Measurements from ENCODE around the gene KRT81.

The KRT81 gene

GRCh38 chr12:52274521-52275120 is 16.7 kb downstream of the KRT81 start, which contains the start of gene KRT86:
TSS of gene KRT86 (plus strand) at chr12:52274645. CDS start at chr12:52301917, 27,272 bp downstream.
- Histone ChIP-seq H3K9ac (ENCODE audit: insufficient read length) (no peak within 1 kb of the TSS), H3K36me3 (ENCODE audit: insufficient read depth, low read length) (no peaks in the 10 kb centered on the region), H3K9me3 (ENCODE audit: low read depth, low read length) (no peaks in the 10 kb centered on the region), H3K4me3 (no peak within 1 kb of the TSS), H3K27ac (no peak within 1 kb of the TSS)
- DNase-seq (ENCODE audit: low read depth, low spot score) = no peak
- TF ChIP-seq FOXP2 (optimal IDR thresholded peaks at IDR 0.05; ENCODE audit: control extremely low read depth, extremely low read length, insufficient read depth) = no peak
- no peak for TF ChIP-seq EZH2 (IDR thresholded peaks at IDR 0.05)
- no peak for TF ChIP-seq POLR2AphosphoS5 (IDR thresholded peaks at IDR 0.05; ENCODE audit: borderline replicate concordance, low read depth, low read length)

- Histone ChIP-seq H3K9ac (ENCODE audit: insufficient read length) (no peak overlapping the region), H3K27ac (no peak overlapping the region), H3K4me3 (no peak overlapping the region), H3K9me3 (ENCODE audit: low read depth, low read length) (no peaks in the 10 kb centered on the region), H3K36me3 (ENCODE audit: insufficient read depth, low read length) (no peaks in the 10 kb centered on the region)
- DNase-seq (ENCODE audit: low read depth, low spot score) = no peak
- TF ChIP-seq FOXP2 (optimal IDR thresholded peaks at IDR 0.05; ENCODE audit: control extremely low read depth, extremely low read length, insufficient read depth) = no peak
- TF ChIP-seq POLR2AphosphoS5 (IDR thresholded peaks at IDR 0.05; ENCODE audit: borderline replicate concordance, low read depth, low read length) = no peak
- no peak for TF ChIP-seq EZH2 (IDR thresholded peaks at IDR 0.05)
These were observed 20.2 kb downstream of the KRT81 start for GRCh38 chr12:52271158-52271557.

GRCh38 chr12:52270541-52271070 is 20.7 kb downstream of the KRT81 start:
- no peak for DNase-seq (ENCODE audit: low read depth, low spot score)
- no peak overlapping the region for H3K9ac ChIP-seq (ENCODE audit: insufficient read length)
- no peaks in the 10 kb centered on the region for H3K36me3 ChIP-seq (ENCODE audit: insufficient read depth, low read length)
- no peak overlapping the region for H3K4me3 ChIP-seq
- H3K27ac ChIP-seq = no peak overlapping the region
- TF ChIP-seq FOXP2 (optimal IDR thresholded peaks at IDR 0.05; ENCODE audit: control extremely low read depth, extremely low read length, insufficient read depth) (no peak), POLR2AphosphoS5 (IDR thresholded peaks at IDR 0.05; ENCODE audit: borderline replicate concordance, low read depth, low read length) (no peak), EZH2 (IDR thresholded peaks at IDR 0.05) (no peak)
- H3K9me3 ChIP-seq (ENCODE audit: low read depth, low read length) = no peaks in the 10 kb centered on the region

- no peak overlapping the region for H3K27ac ChIP-seq
- TF ChIP-seq POLR2AphosphoS5 (IDR thresholded peaks at IDR 0.05; ENCODE audit: borderline replicate concordance, low read depth, low read length) (no peak), EZH2 (IDR thresholded peaks at IDR 0.05) (no peak), FOXP2 (optimal IDR thresholded peaks at IDR 0.05; ENCODE audit: control extremely low read depth, extremely low read length, insufficient read depth) (no peak)
- H3K9me3 ChIP-seq (ENCODE audit: low read depth, low read length) = no peaks in the 10 kb centered on the region
- no peak overlapping the region for H3K9ac ChIP-seq (ENCODE audit: insufficient read length)
- H3K36me3 ChIP-seq (ENCODE audit: insufficient read depth, low read length) = no peaks in the 10 kb centered on the region
- H3K4me3 ChIP-seq = no peak overlapping the region
- DNase-seq (ENCODE audit: low read depth, low spot score) = no peak
These were observed 23.1 kb downstream of the KRT81 start for GRCh38 chr12:52268212-52268611.

GRCh38 chr12:52267699-52268098 is 23.6 kb downstream of the KRT81 start:
- no peak for DNase-seq (ENCODE audit: low read depth, low spot score)
- H3K27ac ChIP-seq = no peak overlapping the region
- H3K4me3 ChIP-seq = no peak overlapping the region
- TF ChIP-seq POLR2AphosphoS5 (IDR thresholded peaks at IDR 0.05; ENCODE audit: borderline replicate concordance, low read depth, low read length) = no peak
- no peak for TF ChIP-seq EZH2 (IDR thresholded peaks at IDR 0.05)
- no peak for TF ChIP-seq FOXP2 (optimal IDR thresholded peaks at IDR 0.05; ENCODE audit: control extremely low read depth, extremely low read length, insufficient read depth)
- no peaks in the 10 kb centered on the region for H3K9me3 ChIP-seq (ENCODE audit: low read depth, low read length)
- H3K36me3 ChIP-seq (ENCODE audit: insufficient read depth, low read length) = no peaks in the 10 kb centered on the region
- no peak overlapping the region for H3K9ac ChIP-seq (ENCODE audit: insufficient read length)

- Histone ChIP-seq H3K4me3 (no peak overlapping the region), H3K9me3 (ENCODE audit: low read depth, low read length) (no peaks in the 10 kb centered on the region), H3K36me3 (ENCODE audit: insufficient read depth, low read length) (no peaks in the 10 kb centered on the region), H3K9ac (ENCODE audit: insufficient read length) (no peak overlapping the region), H3K27ac (no peak overlapping the region)
- no peak for DNase-seq (ENCODE audit: low read depth, low spot score)
- TF ChIP-seq EZH2 (IDR thresholded peaks at IDR 0.05) = no peak
- TF ChIP-seq POLR2AphosphoS5 (IDR thresholded peaks at IDR 0.05; ENCODE audit: borderline replicate concordance, low read depth, low read length) = no peak
- no peak for TF ChIP-seq FOXP2 (optimal IDR thresholded peaks at IDR 0.05; ENCODE audit: control extremely low read depth, extremely low read length, insufficient read depth)
These were observed 24.1 kb downstream of the KRT81 start for GRCh38 chr12:52267266-52267665.

GRCh38 chr12:52266514-52266913 is 24.8 kb downstream of the KRT81 start:
- Histone ChIP-seq H3K27ac (no peak overlapping the region), H3K4me3 (no peak overlapping the region), H3K36me3 (ENCODE audit: insufficient read depth, low read length) (no peaks in the 10 kb centered on the region), H3K9me3 (ENCODE audit: low read depth, low read length) (no peaks in the 10 kb centered on the region), H3K9ac (ENCODE audit: insufficient read length) (no peak overlapping the region)
- no peak for TF ChIP-seq EZH2 (IDR thresholded peaks at IDR 0.05)
- no peak for TF ChIP-seq FOXP2 (optimal IDR thresholded peaks at IDR 0.05; ENCODE audit: control extremely low read depth, extremely low read length, insufficient read depth)
- no peak for TF ChIP-seq POLR2AphosphoS5 (IDR thresholded peaks at IDR 0.05; ENCODE audit: borderline replicate concordance, low read depth, low read length)
- DNase-seq (ENCODE audit: low read depth, low spot score) = no peak

- Histone ChIP-seq H3K36me3 (ENCODE audit: insufficient read depth, low read length) (no peaks in the 10 kb centered on the region), H3K9me3 (ENCODE audit: low read depth, low read length) (no peaks in the 10 kb centered on the region), H3K4me3 (no peak overlapping the region), H3K27ac (no peak overlapping the region), H3K9ac (ENCODE audit: insufficient read length) (no peak overlapping the region)
- TF ChIP-seq FOXP2 (optimal IDR thresholded peaks at IDR 0.05; ENCODE audit: control extremely low read depth, extremely low read length, insufficient read depth) = no peak
- no peak for TF ChIP-seq EZH2 (IDR thresholded peaks at IDR 0.05)
- no peak for TF ChIP-seq POLR2AphosphoS5 (IDR thresholded peaks at IDR 0.05; ENCODE audit: borderline replicate concordance, low read depth, low read length)
- DNase-seq (ENCODE audit: low read depth, low spot score) = no peak
These were observed 26.9 kb downstream of the KRT81 start for GRCh38 chr12:52264435-52264825.
